Measurements from ENCODE around the gene DENND1B. TPM values are rescaled to one million over a fixed set of nuclear protein-coding genes. Genes with fewer than 3 reads are reported as not detected.

DENND1B gene
- total and polyA plus RNA-seq, 2 donors (not counting 1 experiment from before 2014, with no cell fraction given), result 5.5 to 8.4 TPM

DNA sequence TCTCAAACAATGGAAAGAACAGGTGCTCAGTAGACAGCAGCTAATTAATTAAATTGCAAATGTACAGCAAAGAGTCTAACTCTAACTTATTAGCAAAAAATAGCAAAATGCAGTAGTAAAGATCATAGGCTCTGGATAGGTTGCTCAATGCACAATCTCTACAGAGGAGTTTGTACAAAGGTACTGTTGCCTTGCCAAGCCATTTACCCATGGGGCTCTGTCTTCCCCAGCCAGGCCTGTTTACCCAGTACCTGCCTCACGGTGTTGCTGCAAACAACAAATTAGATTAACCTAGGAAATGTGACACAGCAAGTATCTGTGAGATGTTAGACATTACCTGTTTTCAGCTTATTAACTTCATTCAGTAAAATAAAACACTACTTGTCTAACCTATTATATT, 222.0 kb downstream of the DENND1B start:
- Histone ChIP-seq H3K9ac (ENCODE audit: insufficient read depth, low read length) (no peak overlapping the region), H3K4me1 (ENCODE audit: control insufficient read depth, extremely low read depth, insufficient read depth, low read length) (no peaks in the 10 kb centered on the region), H3K27ac (ENCODE audit: insufficient read depth, low read length) (no peak overlapping the region), H3K4me3 (replicated peaks in 1 of 4; ENCODE audit: control extremely low read depth in 1 of 4, insufficient read depth in 1 of 4, low read depth in 3 of 4, low read length in 4 of 4) (no peak overlapping the region), H3K9me3 (ENCODE audit: control insufficient read depth, insufficient read depth, low read depth, low read length) (no peaks in the 10 kb centered on the region), H3K4me2 (ENCODE audit: extremely low read depth, insufficient read depth, low read length) (no peak overlapping the region), H4K20me1 (ENCODE audit: control insufficient read depth, extremely low read depth, insufficient read depth, low read length) (no peaks in the 10 kb centered on the region), H3K79me2 (ENCODE audit: control insufficient read depth, insufficient read depth, low read length) (no peaks in the 10 kb centered on the region), H3K36me3 (ENCODE audit: control insufficient read depth, insufficient read depth, low read length) (no peaks in the 10 kb centered on the region), H2AFZ (ENCODE audit: low read length) (no peak overlapping the region), H3K27me3 (ENCODE audit: control insufficient read depth, insufficient read depth, low read length) (no peaks in the 10 kb centered on the region)
- DNase-seq (ENCODE audit: low read depth in 2 of 2), result no peak
- no peak for TF ChIP-seq EZH2 (IDR thresholded peaks at IDR 0.05; ENCODE audit: low read length, missing control alignments)
- TF ChIP-seq, protein P1, sequence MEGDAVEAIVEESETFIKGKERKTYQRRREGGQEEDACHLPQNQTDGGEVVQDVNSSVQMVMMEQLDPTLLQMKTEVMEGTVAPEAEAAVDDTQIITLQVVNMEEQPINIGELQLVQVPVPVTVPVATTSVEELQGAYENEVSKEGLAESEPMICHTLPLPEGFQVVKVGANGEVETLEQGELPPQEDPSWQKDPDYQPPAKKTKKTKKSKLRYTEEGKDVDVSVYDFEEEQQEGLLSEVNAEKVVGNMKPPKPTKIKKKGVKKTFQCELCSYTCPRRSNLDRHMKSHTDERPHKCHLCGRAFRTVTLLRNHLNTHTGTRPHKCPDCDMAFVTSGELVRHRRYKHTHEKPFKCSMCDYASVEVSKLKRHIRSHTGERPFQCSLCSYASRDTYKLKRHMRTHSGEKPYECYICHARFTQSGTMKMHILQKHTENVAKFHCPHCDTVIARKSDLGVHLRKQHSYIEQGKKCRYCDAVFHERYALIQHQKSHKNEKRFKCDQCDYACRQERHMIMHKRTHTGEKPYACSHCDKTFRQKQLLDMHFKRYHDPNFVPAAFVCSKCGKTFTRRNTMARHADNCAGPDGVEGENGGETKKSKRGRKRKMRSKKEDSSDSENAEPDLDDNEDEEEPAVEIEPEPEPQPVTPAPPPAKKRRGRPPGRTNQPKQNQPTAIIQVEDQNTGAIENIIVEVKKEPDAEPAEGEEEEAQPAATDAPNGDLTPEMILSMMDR (conservative IDR thresholded peaks at IDR 0.05 in 1 of 2, IDR thresholded peaks at IDR 0.05 in 1 of 2; ENCODE audit: low read depth in 1 of 2, low read length in 2 of 2), result no peak

DNA sequence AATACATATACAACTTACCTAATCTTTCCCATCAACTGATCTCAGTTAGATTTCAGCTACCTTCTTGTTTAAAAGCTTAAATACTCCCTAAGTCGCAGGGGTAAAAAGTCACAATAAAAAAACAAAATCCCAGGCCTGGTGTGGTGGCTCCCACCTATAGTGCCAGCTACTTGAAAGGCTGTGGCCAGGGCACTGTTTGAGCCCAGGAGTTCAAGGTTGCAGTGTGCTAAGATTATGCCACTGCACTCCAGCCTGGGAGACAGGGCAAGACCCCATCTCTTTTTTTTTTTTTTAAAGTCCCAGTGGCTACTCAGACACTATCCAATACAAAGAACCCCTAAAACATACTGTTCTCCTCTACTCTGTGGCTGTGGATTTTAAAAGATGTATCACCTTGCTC, 228.3 kb downstream of the DENND1B start:
- H3K36me3 ChIP-seq (ENCODE audit: control insufficient read depth, insufficient read depth, low read length), result no peaks in the 10 kb centered on the region
- H3K79me2 ChIP-seq (ENCODE audit: control insufficient read depth, insufficient read depth, low read length), result no peaks in the 10 kb centered on the region
- H3K9me3 ChIP-seq (ENCODE audit: control insufficient read depth, insufficient read depth, low read depth, low read length), result no peaks in the 10 kb centered on the region
- H3K27me3 ChIP-seq (ENCODE audit: control insufficient read depth, insufficient read depth, low read length), result no peaks in the 10 kb centered on the region
- H3K27ac ChIP-seq (ENCODE audit: insufficient read depth, low read length), result no peak overlapping the region
- TF ChIP-seq, protein P1 (conservative IDR thresholded peaks at IDR 0.05 in 1 of 2, IDR thresholded peaks at IDR 0.05 in 1 of 2; ENCODE audit: low read depth in 1 of 2, low read length in 2 of 2), result no peak
- TF ChIP-seq EZH2 (IDR thresholded peaks at IDR 0.05; ENCODE audit: low read length, missing control alignments), result no peak
- H3K4me3 ChIP-seq (replicated peaks in 1 of 4; ENCODE audit: control extremely low read depth in 1 of 4, insufficient read depth in 1 of 4, low read depth in 3 of 4, low read length in 4 of 4), result no peak overlapping the region
- H3K4me1 ChIP-seq (ENCODE audit: control insufficient read depth, extremely low read depth, insufficient read depth, low read length), result no peaks in the 10 kb centered on the region
- H2AFZ ChIP-seq (ENCODE audit: low read length), result no peak overlapping the region
- no peak overlapping the region for H3K9ac ChIP-seq (ENCODE audit: insufficient read depth, low read length)
- H4K20me1 ChIP-seq (ENCODE audit: control insufficient read depth, extremely low read depth, insufficient read depth, low read length), result no peaks in the 10 kb centered on the region
- H3K4me2 ChIP-seq (ENCODE audit: extremely low read depth, insufficient read depth, low read length), result no peak overlapping the region
- no peak for DNase-seq (ENCODE audit: low read depth in 2 of 2)

DNA sequence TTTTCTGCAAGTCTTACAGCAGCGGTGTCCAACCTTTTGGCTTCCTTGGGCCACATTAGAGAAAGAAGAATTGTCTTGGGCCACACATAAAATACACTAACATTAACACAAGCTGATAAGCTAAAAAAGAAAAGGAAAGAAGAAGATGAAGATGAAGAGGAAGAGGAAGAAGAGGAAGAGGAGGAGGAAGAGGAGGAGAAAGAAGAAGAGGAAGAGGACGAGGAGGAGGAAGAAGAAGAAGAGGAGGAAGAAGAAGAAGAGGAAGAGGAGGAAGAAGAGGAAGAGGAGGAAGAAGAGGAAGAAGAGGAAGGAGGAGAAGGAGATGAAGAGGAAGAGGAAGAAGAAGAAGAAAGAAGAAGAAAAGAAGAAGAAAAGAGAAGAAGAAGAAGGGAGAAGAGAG, 230.7 kb downstream of the DENND1B start:
- DNase-seq (ENCODE audit: low read depth in 2 of 2), result no peak
- no peak overlapping the region for H2AFZ ChIP-seq (ENCODE audit: low read length)
- no peaks in the 10 kb centered on the region for H3K36me3 ChIP-seq (ENCODE audit: control insufficient read depth, insufficient read depth, low read length)
- no peak overlapping the region for H3K9ac ChIP-seq (ENCODE audit: insufficient read depth, low read length)
- no peaks in the 10 kb centered on the region for H3K4me1 ChIP-seq (ENCODE audit: control insufficient read depth, extremely low read depth, insufficient read depth, low read length)
- H3K27ac ChIP-seq (ENCODE audit: insufficient read depth, low read length), result no peak overlapping the region
- H3K79me2 ChIP-seq (ENCODE audit: control insufficient read depth, insufficient read depth, low read length), result no peaks in the 10 kb centered on the region
- H3K4me3 ChIP-seq (replicated peaks in 1 of 4; ENCODE audit: control extremely low read depth in 1 of 4, insufficient read depth in 1 of 4, low read depth in 3 of 4, low read length in 4 of 4), result no peak overlapping the region
- TF ChIP-seq EZH2 (IDR thresholded peaks at IDR 0.05; ENCODE audit: low read length, missing control alignments), result no peak
- TF ChIP-seq, protein P1 (conservative IDR thresholded peaks at IDR 0.05 in 1 of 2, IDR thresholded peaks at IDR 0.05 in 1 of 2; ENCODE audit: low read depth in 1 of 2, low read length in 2 of 2), result no peak
- H3K9me3 ChIP-seq (ENCODE audit: control insufficient read depth, insufficient read depth, low read depth, low read length), result no peaks in the 10 kb centered on the region
- H4K20me1 ChIP-seq (ENCODE audit: control insufficient read depth, extremely low read depth, insufficient read depth, low read length), result no peaks in the 10 kb centered on the region
- H3K4me2 ChIP-seq (ENCODE audit: extremely low read depth, insufficient read depth, low read length), result no peak overlapping the region
- H3K27me3 ChIP-seq (ENCODE audit: control insufficient read depth, insufficient read depth, low read length), result no peaks in the 10 kb centered on the region

All from fibroblast of lung (primary cell).